Coronary artery (tissue), 2 donors: ENCODE results near the gene KRTAP10-11.

ENCODE experiments used
- DNase-seq: peaks from one replicate; pipeline ENCODE4 v3.0.0-alpha.2; 2017; ENCODE audit warnings: low spot score
- H3K27ac ChIP-seq, 2 donors: fragments of 200-600 bp; sonication (generic); one replicate each; pipeline ENCODE4 v1.5.1; 2016 to 2019
- H3K4me3 ChIP-seq: fragments of 200-600 bp; sonication (generic); 2 replicates; pipeline ENCODE4 v1.5.1; 2016; ENCODE audit warnings: mild to moderate bottlenecking, moderate library complexity
- CTCF ChIP-seq: fragments of 200-600 bp; sonication (generic); IDR thresholded peaks from one replicate; pipeline ENCODE4 v1.5.1; 2019; ENCODE audit warnings: antibody characterized with exemption

KRTAP10-11 gene

GRCh38 chr21:44612669-44613229, 33.5 kb upstream of the KRTAP10-11 start:
- Histone ChIP-seq H3K27ac (no peak overlapping the region), H3K4me3 (no peak overlapping the region)
- no peak for DNase-seq
- TF ChIP-seq CTCF = no peak

- no peak for DNase-seq
- no peak overlapping the region for H3K27ac ChIP-seq
- no peak for TF ChIP-seq CTCF
- H3K4me3 ChIP-seq = no peak overlapping the region
Measured at GRCh38 chr21:44613386-44614155, 32.6 kb upstream of the KRTAP10-11 start.

GRCh38 chr21:44614161-44614631, 32.0 kb upstream of the KRTAP10-11 start:
- Histone ChIP-seq H3K4me3 (no peak overlapping the region), H3K27ac (no peak overlapping the region)
- TF ChIP-seq CTCF = no peak
- no peak for DNase-seq

- TF ChIP-seq CTCF = no peak
- DNase-seq = no peak
- Histone ChIP-seq H3K27ac (no peak overlapping the region), H3K4me3 (no peak overlapping the region)
Measured at GRCh38 chr21:44614961-44615391, 31.2 kb upstream of the KRTAP10-11 start.

GRCh38 chr21:44615466-44615865, 30.7 kb upstream of the KRTAP10-11 start:
- no peak overlapping the region for H3K27ac ChIP-seq
- no peak overlapping the region for H3K4me3 ChIP-seq
- no peak for DNase-seq
- TF ChIP-seq CTCF = no peak

GRCh38 chr21:44615911-44616590, 30.2 kb upstream of the KRTAP10-11 start:
- TF ChIP-seq CTCF = no peak
- DNase-seq = no peak
- no peak overlapping the region for H3K27ac ChIP-seq
- no peak overlapping the region for H3K4me3 ChIP-seq
